Duodenal mucosa (tissue), 2 donors: ENCODE results near the gene EMILIN3.

Source experiments
- H3K27ac ChIP-seq: one replicate; pipeline ENCODE4 v1.7.0; 2013; ENCODE audit warnings: low read depth, low read length
- H3K27me3 ChIP-seq, 2 donors: one replicate each; pipeline ENCODE4 v1.7.0; 2013; ENCODE audit warnings: low read length in 2 of 2, control low read depth in 1 of 2; ENCODE audit not compliant: insufficient read depth in 2 of 2, control insufficient read depth in 1 of 2
- H3K36me3 ChIP-seq, 2 donors: one replicate each; pipeline ENCODE4 v1.7.0; 2013; ENCODE audit warnings: low read length in 2 of 2, control low read depth in 1 of 2; ENCODE audit not compliant: insufficient read depth in 2 of 2, control insufficient read depth in 1 of 2
- H3K4me1 ChIP-seq, 2 donors: one replicate each; pipeline ENCODE4 v1.7.0; 2013; ENCODE audit warnings: low read length in 2 of 2, control low read depth in 1 of 2; ENCODE audit not compliant: insufficient read depth in 2 of 2, control insufficient read depth in 1 of 2
- H3K4me3 ChIP-seq, 2 donors: one replicate each; pipeline ENCODE4 v1.7.0; 2013; ENCODE audit warnings: low read length in 2 of 2, low read depth in 1 of 2
- H3K9ac ChIP-seq, 2 donors: one replicate each; pipeline ENCODE4 v1.7.0; 2013; ENCODE audit warnings: low read length in 2 of 2, low read depth in 1 of 2
- H3K9me3 ChIP-seq, 2 donors: one replicate each; pipeline ENCODE4 v1.7.0; 2013; ENCODE audit warnings: low read length in 2 of 2, control low read depth in 1 of 2; ENCODE audit not compliant: control insufficient read depth in 1 of 2

The EMILIN3 gene

GRCh38 chr20:41348430-41349172 is 18.0 kb downstream of the EMILIN3 start:
- H3K9me3 ChIP-seq: no peaks in the 10 kb centered on the region
- no peaks in the 10 kb centered on the region for H3K27me3 ChIP-seq
- H3K4me3 ChIP-seq: no peak overlapping the region
- H3K4me1 ChIP-seq: no peaks in the 10 kb centered on the region
- peaks cover 34 to 73% of the 10 kb centered on the region in 2 donors for H3K36me3 ChIP-seq
- no peak overlapping the region for H3K9ac ChIP-seq
- H3K27ac ChIP-seq: no peak overlapping the region

- Histone ChIP-seq H3K9me3 (no peaks in the 10 kb centered on the region), H3K27me3 (no peaks in the 10 kb centered on the region), H3K27ac (no peak overlapping the region), H3K9ac (no peak overlapping the region), H3K36me3 (peaks cover 30 to 68% of the 10 kb centered on the region in 2 donors), H3K4me3 (no peak overlapping the region), H3K4me1 (peaks cover 4 to 6% of the 10 kb centered on the region in 2 donors)
These were observed 18.8 kb downstream of the EMILIN3 start for GRCh38 chr20:41347523-41348429.

- no peaks in the 10 kb centered on the region for H3K27me3 ChIP-seq
- H3K9me3 ChIP-seq: no peaks in the 10 kb centered on the region
- no peak overlapping the region for H3K9ac ChIP-seq
- peaks cover 21 to 22% of the 10 kb centered on the region in 2 donors for H3K4me1 ChIP-seq
- H3K4me3 ChIP-seq: no peak overlapping the region
- H3K27ac ChIP-seq: no peak overlapping the region
- H3K36me3 ChIP-seq: peaks cover 30 to 54% of the 10 kb centered on the region in 2 donors
These were observed 20.9 kb downstream of the EMILIN3 start for GRCh38 chr20:41345729-41346067.

- Histone ChIP-seq H3K27ac (no peak overlapping the region), H3K9me3 (no peaks in the 10 kb centered on the region), H3K4me3 (no peak overlapping the region), H3K27me3 (no peaks in the 10 kb centered on the region), H3K4me1 (peaks cover 22 to 24% of the 10 kb centered on the region in 2 donors), H3K36me3 (peaks cover 27 to 49% of the 10 kb centered on the region in 2 donors), H3K9ac (no peak overlapping the region)
These were observed 21.5 kb downstream of the EMILIN3 start for GRCh38 chr20:41344938-41345728.

- Histone ChIP-seq H3K27me3 (no peaks in the 10 kb centered on the region), H3K9ac (no peak overlapping the region), H3K4me3 (no peak overlapping the region), H3K4me1 (peaks cover 24 to 25% of the 10 kb centered on the region in 2 donors), H3K36me3 (peaks cover 21 to 42% of the 10 kb centered on the region in 2 donors), H3K27ac (no peak overlapping the region), H3K9me3 (no peaks in the 10 kb centered on the region)
These were observed 22.1 kb downstream of the EMILIN3 start for GRCh38 chr20:41344477-41344876.

- Histone ChIP-seq H3K36me3 (peaks cover 10 to 27% of the 10 kb centered on the region in 2 donors), H3K9me3 (no peaks in the 10 kb centered on the region), H3K9ac (peak overlapping the region; percentile 2 to 45), H3K27me3 (no peaks in the 10 kb centered on the region), H3K27ac (no peak overlapping the region), H3K4me1 (peaks cover 24 to 26% of the 10 kb centered on the region in 2 donors), H3K4me3 (peak overlapping the region; percentile 37 to 57)
These were observed 23.8 kb downstream of the EMILIN3 start for GRCh38 chr20:41342474-41343464.

- Histone ChIP-seq H3K9ac (peak within 1 kb of the TSS; percentile 70 to 82), H3K27ac (peak within 1 kb of the TSS; percentile 79), H3K4me1 (peaks cover 24 to 26% of the 10 kb centered on the region in 2 donors)
These were observed 26.1 kb downstream of the EMILIN3 start, which contains the start of gene LPIN3 for GRCh38 chr20:41340327-41341055. TSS of gene LPIN3 (plus strand) at chr20:41340821. CDS start at chr20:41345804, 4,983 bp downstream.

GRCh38 chr20:41339957-41340326 is 26.7 kb downstream of the EMILIN3 start:
- H3K9ac ChIP-seq: peak overlapping the region; percentile 68 to 70
- no peaks in the 10 kb centered on the region for H3K27me3 ChIP-seq
- no peaks in the 10 kb centered on the region for H3K9me3 ChIP-seq
- peaks cover 2 to 6% of the 10 kb centered on the region in 2 donors for H3K36me3 ChIP-seq
- H3K4me1 ChIP-seq: peaks cover 24 to 26% of the 10 kb centered on the region in 2 donors
- H3K27ac ChIP-seq: peak overlapping the region; percentile 79
- peak overlapping the region; percentile 70 to 83 for H3K4me3 ChIP-seq

More at GRCh38 chr20:41340327-41341055, 26.1 kb downstream of the EMILIN3 start, which contains the start of gene LPIN3:
- Histone ChIP-seq H3K9me3 (no peaks in the 10 kb centered on the region), H3K27me3 (no peaks in the 10 kb centered on the region), H3K4me3 (peak within 1 kb of the TSS; percentile 70 to 83), H3K36me3 (peaks cover 5 to 8% of the 10 kb centered on the region in 2 donors)
